ENCODE results near the gene WWOX.

The WWOX gene

DNA sequence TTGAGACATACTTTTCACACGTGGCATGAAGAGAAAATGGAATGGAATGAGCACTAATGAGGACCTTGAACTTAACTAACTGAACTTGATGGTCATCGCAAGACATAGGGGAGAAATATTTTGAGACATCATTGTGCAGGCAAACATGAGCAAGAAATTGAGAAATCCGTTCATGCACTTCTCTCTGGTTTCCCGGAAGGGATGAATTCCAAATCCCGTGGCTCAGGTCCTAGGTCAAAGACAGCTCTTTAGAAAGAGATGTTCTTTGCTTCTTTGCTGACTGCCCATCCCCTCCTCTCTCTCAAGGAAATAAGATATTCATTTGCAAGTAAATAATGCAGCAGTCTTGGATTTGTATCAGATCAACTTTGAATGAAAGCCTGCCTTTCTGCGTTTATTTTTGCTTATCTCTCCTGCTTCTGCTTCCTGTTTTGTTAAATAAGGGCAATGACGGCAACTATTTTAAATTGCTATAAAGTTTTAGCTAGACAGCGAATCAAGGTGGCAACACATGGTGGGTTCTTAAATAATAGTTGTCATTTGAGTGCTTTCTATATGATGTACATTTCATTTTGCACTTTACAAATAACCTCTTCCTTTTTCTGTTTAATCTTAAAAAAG lies 843.3 kb downstream of the WWOX start:
- DNase-seq (ENCODE audit: low read depth in 2 of 2) = no peak

DNA sequence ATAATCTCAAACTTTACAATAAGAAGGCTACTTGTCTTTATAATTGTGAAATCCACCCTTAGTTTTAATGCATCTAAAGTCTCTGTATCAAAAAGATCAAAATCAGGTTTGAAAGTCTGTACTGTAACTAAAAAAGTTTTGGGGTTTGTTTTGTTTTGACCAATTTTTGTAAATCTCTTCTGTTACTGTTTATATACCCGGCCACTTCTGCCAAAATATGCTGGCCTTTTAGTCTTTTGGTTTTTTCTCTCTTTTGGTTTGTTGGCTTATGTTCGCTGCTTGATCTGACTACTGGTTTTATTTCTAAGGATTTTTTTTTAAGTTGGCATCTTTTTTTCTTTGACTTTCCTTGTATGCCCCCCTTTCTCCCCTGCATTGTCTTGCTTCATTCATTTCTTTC lies 845.9 kb downstream of the WWOX start:
- DNase-seq (ENCODE audit: low read depth in 2 of 2) = no peak

DNA sequence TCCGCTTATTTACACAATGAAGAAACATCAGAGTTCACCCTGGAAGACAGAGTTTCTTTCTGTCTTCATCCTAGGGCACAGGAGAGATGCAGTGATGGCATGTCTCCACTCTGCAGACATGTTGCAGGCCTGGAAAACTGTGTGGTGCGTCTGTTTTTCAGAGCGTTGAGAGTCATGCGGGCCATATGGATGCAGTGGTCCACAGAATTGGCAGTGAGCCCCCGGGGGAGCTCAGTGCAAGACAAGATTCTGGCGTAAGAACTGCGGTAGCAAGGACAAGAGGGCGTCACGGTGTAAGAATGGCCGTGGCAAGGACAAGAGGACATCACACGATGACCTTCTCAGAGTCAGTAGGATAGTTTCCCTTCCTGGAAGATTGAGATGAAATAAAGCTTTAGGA lies 847.1 kb downstream of the WWOX start:
- DNase-seq (ENCODE audit: low read depth in 2 of 2) = no peak

DNA sequence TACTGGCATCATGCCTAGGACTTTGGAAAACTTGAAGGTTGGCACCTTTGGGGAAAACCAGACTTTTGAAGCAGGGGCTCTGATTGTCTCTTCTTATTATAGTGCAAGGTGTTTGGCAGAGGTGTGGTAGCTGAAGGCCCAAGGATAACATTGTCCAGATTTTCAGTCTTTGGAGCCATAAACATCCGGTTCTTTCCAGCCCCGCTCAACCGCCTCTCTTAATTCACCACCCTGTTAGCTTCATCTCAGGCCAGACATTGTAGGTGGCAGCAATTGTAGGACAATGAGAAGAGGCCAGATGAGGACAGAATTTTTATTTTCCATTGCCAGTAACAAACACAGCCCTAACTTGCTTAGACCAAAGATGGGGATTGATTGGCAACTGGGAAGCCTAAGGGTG lies 851.3 kb downstream of the WWOX start:
- no peak for DNase-seq (ENCODE audit: low read depth in 2 of 2)

DNA sequence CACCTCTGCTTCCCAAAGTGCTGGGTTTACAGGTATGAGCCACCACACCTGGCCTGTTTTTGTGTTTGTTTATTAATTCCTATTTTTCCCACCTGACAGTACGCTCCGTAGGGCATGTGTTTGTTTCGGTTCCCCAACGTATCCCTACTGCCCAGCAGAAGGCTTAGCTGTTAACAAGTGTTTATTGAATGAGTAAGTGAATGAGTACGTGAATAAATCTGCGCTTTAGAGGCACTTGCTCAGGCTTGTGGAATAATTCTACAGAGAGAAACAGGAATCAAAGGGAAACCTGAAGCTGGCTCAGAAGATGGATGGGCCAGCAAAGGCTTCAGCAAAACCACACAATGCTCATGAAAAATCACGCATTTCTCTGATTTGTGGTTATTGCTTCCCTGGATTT lies 853.2 kb downstream of the WWOX start:
- DNase-seq (ENCODE audit: low read depth in 2 of 2) = no peak

DNA sequence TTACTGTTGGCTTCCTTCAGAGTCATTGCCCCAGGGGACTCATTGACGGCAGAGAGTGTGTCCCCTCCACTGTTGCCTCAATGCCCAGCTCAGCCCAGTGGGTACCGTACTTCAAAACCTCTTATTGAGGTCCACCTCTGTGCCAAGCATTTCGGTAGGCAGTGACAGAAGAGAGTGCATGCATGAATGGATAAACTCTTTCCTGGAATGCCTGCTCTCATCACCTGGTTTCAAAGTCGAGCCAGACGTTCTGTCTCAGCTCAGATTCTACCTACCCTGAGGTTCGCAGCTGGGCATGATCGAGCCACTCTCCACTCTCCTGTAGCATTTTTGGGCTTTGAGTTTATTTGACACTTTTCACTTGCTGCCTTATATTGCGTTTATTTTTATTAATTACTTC lies 854.1 kb downstream of the WWOX start:
- no peak for DNase-seq (ENCODE audit: low read depth in 2 of 2)

DNA sequence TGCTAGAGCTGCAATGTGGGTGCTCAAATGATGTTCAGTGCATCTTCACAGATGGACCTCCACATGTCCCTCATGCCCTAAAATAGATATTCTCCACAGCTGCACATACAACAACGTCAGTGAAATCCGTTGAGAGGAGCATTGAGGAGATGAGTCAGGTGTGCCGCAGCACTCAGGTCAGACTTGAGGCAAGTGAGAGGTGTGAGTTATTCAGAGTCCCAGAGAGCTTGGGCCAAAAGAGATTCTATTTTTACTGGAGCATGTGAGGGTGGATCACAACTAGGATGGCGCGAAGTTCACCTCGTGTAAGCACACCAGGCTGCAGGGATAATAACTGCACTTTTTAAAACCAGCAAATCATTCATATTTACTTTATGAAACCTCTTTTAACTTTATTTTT lies 855.8 kb downstream of the WWOX start:
- no peak for DNase-seq (ENCODE audit: low read depth in 2 of 2)

DNA sequence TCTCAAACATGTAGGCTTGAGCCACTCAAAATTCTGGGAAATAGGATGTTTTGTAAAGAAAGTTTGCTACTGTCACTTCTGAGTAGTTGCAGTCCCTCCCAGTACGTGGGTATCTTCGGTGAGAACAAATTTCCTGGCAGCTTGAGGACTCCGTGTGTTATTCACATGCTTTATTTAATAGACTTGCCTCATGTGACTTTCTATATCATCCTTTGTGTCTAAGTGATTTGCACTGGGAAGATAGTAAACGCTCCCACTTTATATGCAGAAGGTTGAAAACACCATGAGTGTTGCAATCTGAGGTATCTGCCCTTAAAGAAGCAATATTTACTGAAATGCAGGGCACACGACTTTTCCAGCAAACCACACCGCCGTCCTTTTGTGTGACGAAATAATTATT lies 857.4 kb downstream of the WWOX start:
- DNase-seq (ENCODE audit: low read depth in 2 of 2) = no peak

DNA sequence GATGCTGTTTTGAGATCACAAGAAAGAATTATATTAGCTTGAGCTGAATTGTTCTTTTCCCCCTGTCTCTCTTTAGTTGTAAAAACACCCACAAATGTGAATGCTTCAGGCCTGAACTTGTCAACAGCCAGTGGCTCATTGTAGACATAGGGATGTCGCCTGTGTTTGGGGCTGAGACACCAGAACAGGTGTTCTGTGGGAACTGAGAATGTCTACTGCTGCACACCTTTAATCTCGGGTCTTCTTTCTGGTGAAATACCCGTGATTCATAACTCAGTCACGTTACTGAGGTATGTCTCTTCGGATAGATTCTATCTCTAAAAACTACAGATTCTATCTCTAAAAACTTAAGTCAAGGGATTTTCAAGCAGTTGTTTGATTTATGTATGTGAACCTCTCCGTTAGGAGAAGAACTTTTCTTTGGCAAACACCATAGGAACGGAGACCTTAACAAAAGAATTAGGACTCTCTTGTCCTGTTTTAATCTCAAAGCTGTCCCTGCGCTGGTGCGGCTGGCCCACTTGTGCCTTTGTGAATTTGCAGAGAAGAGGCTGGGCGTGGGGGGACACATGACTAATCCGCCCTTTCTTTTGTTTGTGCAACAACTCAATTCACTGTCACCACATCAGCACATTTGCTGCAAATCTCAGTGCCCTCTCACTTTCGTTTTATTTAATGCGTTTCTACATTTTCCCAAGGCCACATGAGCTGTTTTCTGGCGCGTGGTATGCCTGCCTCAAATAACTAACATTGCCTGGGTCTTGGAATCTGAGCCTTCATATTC lies 858.1 kb downstream of the WWOX start:
- DNase-seq (ENCODE audit: low read depth in 2 of 2) = peak in 1 of 2 donors; percentile 4

DNA sequence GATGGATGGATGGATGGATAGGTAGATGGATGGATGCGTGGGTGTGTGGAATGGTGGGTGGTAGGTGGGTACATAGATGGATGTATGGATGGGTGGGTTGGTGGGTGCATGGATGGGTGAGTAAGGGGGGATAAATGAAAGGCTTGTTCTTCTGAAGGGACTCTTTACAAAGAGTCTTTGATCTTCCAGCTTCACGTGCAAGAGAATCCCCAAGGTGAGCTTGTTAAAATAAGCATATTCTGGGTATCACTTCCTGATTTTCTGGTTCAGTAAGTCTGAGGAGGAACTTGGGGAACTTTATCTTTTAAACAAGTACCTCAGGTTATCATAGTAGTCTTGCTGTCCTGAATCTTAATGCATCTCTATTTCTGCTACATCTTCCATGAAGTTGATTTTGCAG lies 862.0 kb downstream of the WWOX start:
- no peak for DNase-seq (ENCODE audit: low read depth in 2 of 2)

DNA sequence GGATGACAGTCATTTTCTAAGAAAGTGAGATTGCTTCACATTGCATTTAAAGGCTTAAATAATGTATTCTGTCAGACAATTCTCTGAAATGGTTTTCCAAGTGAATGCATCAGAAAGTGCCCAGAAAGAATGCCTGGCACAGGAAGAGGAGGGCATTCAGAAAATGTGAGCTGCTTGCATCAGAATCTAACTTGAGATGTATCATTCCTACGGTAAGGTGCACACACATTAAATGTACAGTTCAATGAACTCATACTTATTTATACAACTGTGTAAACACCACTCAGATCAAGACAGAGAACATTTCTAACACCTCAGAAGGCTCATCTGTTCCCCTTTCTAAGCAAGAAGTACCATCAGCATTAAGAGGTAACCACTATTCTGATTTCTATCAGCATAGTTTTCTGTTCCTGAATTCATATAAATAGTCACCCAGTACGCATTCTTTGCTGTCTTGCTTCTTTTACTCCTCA lies 863.0 kb downstream of the WWOX start:
- DNase-seq (ENCODE audit: low read depth in 2 of 2) = no peak

DNA sequence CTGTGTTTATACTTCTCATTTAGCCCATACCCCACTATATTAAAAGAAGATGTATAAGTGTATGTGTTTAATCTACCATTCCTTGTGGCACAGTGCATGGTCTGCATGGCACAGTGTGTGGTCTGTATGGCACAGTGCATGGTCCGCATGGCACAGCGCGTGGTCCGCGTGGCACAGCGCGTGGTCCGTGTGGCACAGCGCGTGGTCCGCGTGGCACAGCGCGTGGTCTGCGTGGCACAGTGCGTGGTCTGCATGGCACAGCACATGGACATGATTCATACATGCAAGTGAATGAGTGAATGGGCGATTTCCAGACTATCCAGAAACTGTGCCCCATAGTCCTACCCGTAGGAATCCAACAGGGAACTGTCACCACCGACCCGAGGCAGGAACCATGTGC lies 868.5 kb downstream of the WWOX start:
- DNase-seq (ENCODE audit: low read depth in 2 of 2) = no peak

DNA sequence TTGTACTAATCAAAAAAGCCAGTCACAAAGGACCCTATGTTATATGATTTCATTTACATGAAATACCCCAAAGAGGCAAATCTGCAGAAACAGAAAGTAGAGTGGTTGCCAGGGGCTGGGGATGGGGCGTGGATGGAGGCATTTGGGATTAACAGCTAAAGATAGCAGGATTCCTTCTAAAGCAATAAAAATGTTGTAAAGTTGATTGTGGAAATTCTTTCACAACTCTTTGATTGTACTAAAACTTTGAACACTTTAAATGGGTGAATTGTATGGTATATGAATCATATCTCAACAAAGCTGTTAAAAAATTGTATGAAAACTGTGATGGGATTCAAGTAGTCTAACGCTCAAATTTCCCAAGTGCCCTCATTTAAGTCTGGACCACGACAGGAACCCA lies 870.3 kb downstream of the WWOX start:
- no peak for DNase-seq (ENCODE audit: low read depth in 2 of 2)

DNA sequence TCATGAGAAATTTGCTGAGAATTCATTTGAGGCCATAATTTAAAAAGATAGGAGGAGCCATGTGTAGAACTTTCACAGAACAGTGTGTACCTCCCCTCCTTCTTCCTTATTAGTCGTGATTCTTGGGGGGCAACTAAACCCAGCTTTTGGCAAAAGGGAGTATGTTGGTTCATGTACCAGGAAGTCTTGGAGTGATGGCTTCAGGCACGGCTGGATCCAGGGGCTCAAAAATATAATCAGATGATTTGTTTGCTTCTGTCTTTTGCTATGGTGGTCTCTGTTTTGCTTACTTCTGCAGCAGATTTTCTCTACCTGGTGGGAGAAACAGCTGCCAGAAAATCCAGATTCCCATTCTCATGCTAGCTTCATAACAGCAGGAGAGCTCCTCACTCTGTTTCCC lies 871.2 kb downstream of the WWOX start:
- no peak for DNase-seq (ENCODE audit: low read depth in 2 of 2)

DNA sequence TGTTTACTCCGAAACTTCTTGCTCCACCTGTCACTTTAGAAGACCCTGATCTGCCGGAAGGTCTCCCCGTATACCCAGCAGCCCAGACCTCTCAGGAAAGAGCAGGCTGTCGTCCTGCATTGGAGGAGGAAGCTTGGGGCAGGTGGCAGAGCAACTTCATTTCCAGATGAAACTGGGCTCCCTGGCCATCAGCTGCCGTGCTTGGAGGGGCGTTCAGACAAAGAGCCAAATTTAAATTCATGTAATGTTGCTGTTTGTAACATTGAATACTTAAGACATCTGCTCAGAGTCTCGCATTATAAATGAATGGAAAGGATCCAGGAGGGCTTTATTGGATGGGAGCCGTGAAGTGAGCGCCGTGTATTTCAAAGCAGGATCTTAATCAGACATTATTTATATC lies 872.6 kb downstream of the WWOX start:
- DNase-seq (ENCODE audit: low read depth in 2 of 2) = no peak

DNA sequence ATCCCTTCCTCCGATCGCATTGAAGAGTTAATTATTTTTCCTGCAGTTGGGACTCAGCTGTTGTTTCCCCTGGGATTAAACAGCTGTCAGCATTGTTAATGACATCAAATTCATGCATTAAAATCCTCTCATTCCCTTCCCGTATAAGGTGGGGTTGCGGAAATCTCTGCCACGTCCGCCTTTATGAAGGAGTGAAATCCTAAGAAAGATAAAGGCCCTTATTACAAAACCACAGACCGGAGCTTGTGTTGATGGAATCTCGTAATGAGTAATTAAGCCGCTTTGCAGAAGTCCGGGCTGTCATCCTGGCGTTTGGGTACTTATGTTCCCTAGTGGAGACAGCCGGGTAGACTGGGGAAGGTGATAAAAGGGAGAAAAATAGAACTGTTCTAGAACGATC lies 873.5 kb downstream of the WWOX start:
- DNase-seq (ENCODE audit: low read depth in 2 of 2) = no peak

DNA sequence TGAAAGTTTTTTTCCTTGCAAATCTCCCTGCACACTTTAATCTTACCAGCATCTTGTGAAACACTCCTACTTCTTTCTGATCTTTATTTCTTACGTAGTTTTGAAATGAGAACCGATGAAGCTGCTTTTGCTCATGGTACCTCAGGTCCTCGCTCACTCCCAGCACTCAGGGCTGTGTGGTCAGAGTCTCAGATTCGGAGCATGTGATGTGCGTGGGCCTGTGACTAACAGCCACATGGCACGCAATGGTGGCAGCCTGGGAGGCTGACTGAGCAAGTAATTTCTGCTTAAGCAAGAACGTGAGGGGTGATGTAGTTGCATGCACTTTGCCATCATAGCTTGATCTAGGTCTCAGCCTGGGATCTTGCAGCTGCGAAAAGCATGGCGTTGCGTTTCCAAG lies 876.8 kb downstream of the WWOX start:
- DNase-seq (ENCODE audit: low read depth in 2 of 2) = peak in 1 of 2 donors; percentile 10

DNA sequence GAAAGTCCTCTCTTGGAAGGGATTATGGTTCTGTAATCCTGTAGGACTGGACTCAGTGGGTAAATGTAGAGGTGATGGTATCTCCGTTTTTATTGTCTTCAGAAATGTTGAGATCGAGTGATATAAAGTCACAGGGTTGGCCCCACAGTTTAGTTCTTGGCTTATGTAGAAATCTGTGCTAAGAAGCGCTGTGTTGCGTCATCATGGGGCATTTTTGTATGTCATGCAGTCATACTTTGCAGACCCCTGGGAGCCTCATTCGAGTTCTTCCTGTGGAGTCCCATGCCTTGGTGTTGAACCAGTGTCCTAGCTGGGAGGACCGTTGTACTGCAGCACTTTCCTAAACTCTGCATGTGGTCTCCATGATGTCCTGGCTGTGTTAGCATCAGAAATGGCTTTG lies 881.4 kb downstream of the WWOX start:
- DNase-seq (ENCODE audit: low read depth in 2 of 2) = no peak

DNA sequence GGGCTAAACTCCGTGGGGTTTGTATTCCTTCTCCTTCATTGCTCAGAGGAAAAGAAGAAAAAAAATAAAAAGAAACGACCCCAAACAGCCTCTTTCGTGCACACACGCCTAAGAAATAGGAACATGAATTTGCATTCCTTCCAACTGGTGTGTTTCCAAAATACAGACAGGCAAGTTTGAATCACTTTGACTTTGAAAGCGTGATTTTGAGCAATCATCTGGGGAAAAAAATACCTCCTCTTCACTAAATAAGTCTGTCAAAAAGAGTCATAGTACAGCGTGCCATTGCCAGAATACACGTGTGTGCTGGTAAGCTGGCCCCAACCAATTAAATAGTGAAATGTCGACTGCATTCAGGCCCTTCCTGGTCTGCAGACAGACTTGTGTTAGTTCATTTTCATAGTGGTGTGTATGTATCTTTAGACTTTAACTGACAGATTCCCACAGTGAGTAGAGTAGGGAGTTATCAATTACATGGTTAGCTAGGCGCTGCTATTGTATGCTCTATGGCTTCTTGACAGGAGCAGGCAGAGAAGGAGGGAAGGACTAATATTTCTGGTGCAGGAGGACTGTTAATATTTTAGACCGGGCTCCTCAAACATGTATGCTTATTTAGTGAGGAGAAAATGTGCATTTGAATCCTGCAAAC lies 882.8 kb downstream of the WWOX start:
- DNase-seq (ENCODE audit: low read depth in 2 of 2) = no peak

DNA sequence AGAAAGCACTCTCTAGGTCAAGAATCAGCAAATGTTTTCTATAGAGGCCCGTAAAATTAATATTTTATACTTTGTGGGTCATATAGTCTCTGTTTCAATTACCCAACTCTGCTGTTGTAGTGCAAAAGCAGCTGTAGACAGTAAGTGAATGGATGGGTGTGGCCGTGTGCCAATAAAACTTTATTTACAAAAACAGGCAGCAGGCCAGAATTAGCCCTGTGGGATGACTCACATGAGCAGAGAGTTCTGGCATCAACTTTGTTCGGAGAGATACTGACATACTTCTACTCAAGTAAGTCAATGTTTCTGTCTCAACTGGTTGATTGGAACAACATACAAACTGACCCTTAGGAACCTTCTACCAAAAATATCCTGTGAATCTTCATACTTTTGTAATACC lies 884.9 kb downstream of the WWOX start:
- no peak for DNase-seq (ENCODE audit: low read depth in 2 of 2)

DNA sequence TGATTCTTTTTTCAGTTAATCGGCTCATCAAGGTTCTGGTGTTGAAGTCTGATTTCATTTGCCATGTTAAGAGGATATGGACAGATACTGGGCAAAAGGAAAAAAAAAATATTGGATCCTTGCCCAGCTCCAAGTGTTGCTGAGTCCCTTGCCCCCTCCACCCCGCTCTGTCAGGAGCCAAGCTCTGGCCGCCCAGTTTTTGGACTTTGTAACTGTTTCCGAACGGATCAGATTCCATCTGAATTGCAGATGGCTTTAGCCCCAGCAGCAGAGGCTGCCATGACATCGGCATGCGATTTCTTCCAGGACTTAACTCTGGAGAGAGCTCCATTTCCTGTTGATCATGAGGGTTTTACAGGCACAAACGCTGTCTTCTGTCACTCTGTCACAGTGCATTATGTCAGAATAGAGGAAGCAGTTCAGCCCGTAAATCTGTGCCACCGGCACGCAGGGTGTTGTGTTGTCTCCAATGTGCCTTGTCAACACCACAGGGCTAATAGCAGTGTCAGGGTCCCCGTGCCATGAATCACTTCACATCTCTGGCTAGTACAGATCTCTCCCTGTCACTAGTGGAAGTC lies 885.5 kb downstream of the WWOX start:
- no peak for DNase-seq (ENCODE audit: low read depth in 2 of 2)

DNA sequence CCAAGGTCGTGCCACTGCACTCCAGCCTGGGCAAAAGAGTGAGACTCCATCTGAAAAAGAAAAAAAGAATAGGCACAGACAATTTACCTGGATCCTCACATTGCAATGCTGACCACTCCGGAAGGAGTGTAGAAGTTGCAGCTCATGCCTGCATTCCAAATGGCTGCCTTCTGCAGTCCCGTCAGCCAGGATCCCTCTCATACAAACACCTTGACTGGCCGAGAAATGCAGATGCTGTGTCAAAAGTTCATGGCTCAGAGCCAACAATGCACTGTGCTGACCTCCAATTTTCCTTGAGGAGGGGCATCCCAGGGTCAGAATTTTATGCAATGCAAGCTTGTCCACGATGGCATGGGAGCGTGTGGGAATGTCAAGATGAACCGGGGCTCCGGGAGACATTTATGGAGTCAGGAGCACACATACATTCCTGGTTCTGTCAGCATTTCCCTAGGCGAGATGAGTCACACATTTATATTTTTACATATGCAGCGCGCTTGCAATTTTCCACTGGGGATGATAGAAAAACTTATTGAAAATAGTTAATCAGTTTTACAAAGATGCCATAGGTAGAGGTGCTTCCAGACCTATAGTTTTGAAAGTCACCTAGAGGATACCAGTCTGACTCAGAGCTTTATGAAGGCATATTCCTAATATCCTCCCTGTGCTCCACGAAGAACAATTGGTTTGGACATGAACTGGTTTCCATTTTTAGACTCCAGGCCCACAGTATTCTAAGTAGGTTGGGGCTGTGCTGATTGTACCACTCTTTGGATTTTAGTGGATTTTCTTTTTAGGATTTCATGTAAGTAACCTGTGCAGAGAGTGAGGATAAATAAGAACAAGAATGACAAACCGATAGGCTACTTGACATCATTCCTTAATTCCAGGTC lies 886.5 kb downstream of the WWOX start:
- DNase-seq (ENCODE audit: low read depth in 2 of 2) = no peak
